Measurements from ENCODE around the gene ABCA2.

DNA sequence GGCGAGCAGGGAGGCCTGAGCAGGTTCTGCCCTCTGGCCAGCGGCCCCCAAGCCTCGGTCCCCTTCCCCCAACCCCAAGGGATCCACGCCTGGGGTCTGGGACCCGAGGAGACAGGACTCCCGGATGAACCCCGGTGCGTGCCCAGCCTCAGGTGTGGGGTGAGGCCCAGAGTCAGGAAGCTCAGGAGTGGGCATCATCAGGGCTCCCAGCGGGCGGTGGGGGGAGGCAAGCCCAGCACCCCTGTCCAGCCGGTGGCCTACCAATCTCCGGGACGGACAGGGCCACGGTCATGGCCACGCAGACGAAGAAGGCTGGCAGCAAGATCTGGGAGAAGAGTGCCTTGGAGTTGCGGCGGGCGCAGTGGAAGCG lies 14.5 kb downstream of the ABCA2 start:
- TF ChIP-seq, protein P1, sequence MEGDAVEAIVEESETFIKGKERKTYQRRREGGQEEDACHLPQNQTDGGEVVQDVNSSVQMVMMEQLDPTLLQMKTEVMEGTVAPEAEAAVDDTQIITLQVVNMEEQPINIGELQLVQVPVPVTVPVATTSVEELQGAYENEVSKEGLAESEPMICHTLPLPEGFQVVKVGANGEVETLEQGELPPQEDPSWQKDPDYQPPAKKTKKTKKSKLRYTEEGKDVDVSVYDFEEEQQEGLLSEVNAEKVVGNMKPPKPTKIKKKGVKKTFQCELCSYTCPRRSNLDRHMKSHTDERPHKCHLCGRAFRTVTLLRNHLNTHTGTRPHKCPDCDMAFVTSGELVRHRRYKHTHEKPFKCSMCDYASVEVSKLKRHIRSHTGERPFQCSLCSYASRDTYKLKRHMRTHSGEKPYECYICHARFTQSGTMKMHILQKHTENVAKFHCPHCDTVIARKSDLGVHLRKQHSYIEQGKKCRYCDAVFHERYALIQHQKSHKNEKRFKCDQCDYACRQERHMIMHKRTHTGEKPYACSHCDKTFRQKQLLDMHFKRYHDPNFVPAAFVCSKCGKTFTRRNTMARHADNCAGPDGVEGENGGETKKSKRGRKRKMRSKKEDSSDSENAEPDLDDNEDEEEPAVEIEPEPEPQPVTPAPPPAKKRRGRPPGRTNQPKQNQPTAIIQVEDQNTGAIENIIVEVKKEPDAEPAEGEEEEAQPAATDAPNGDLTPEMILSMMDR (IDR thresholded peaks at IDR 0.05): no peak
- no peak for TF ChIP-seq POLR2A (IDR thresholded peaks at IDR 0.05)

Data from esophagus squamous epithelium (tissue), 4 donors.